ENCODE data around the gene IKZF1. TPM values are rescaled to one million over a fixed set of nuclear protein-coding genes. Genes with fewer than 3 reads are reported as not detected.
A peak's percentile ranks its signal among the peaks of the same experiment; 100 is the strongest.

IKZF1 gene
- total RNA-seq, 1 experiment from 2014 or later, result not detected

GRCh38 chr7:50355817-50356178 lies 51.3 kb downstream of the IKZF1 start:
- DNase-seq (ENCODE audit: low spot score), result no peak

GRCh38 chr7:50356212-50356944 lies 51.9 kb downstream of the IKZF1 start:
- no peak for DNase-seq (ENCODE audit: low spot score)

- no peak for DNase-seq (ENCODE audit: low spot score)
Observed at GRCh38 chr7:50356945-50357268, 52.4 kb downstream of the IKZF1 start.

- no peak for DNase-seq (ENCODE audit: low spot score)
Observed at GRCh38 chr7:50357426-50357825, 52.9 kb downstream of the IKZF1 start.

- no peak for DNase-seq (ENCODE audit: low spot score)
Observed at GRCh38 chr7:50358041-50358705, 53.7 kb downstream of the IKZF1 start.

GRCh38 chr7:50358779-50359178 lies 54.3 kb downstream of the IKZF1 start:
- no peak for DNase-seq (ENCODE audit: low spot score)

- DNase-seq (ENCODE audit: low spot score), result no peak
Observed at GRCh38 chr7:50359258-50359994, 54.9 kb downstream of the IKZF1 start.

GRCh38 chr7:50359995-50360925 lies 55.7 kb downstream of the IKZF1 start:
- DNase-seq (ENCODE audit: low spot score), result no peak

GRCh38 chr7:50362142-50362541 lies 57.6 kb downstream of the IKZF1 start:
- no peak for DNase-seq (ENCODE audit: low spot score)

- DNase-seq (ENCODE audit: low spot score), result no peak
Observed at GRCh38 chr7:50362712-50363282, 58.3 kb downstream of the IKZF1 start.

GRCh38 chr7:50363327-50364060 lies 59.0 kb downstream of the IKZF1 start:
- DNase-seq (ENCODE audit: low spot score), result no peak

- DNase-seq (ENCODE audit: low spot score), result no peak
Observed at GRCh38 chr7:50364645-50365044, 60.1 kb downstream of the IKZF1 start.

- no peak for DNase-seq (ENCODE audit: low spot score)
Observed at GRCh38 chr7:50366311-50366710, 61.8 kb downstream of the IKZF1 start.

- no peak for DNase-seq (ENCODE audit: low spot score)
Observed at GRCh38 chr7:50367100-50367499, 62.6 kb downstream of the IKZF1 start.

- DNase-seq (ENCODE audit: low spot score), result no peak
Observed at GRCh38 chr7:50367570-50367969, 63.1 kb downstream of the IKZF1 start.

- no peak for DNase-seq (ENCODE audit: low spot score)
Observed at GRCh38 chr7:50368366-50368765, 63.9 kb downstream of the IKZF1 start.

GRCh38 chr7:50369143-50370026 lies 64.9 kb downstream of the IKZF1 start:
- DNase-seq (ENCODE audit: low spot score), result peak; percentile 23

- DNase-seq (ENCODE audit: low spot score), result no peak
Observed at GRCh38 chr7:50370884-50371283, 66.4 kb downstream of the IKZF1 start.

GRCh38 chr7:50371551-50372021 lies 67.1 kb downstream of the IKZF1 start:
- no peak for DNase-seq (ENCODE audit: low spot score)

GRCh38 chr7:50372923-50373322 lies 68.4 kb downstream of the IKZF1 start:
- DNase-seq (ENCODE audit: low spot score), result no peak
